GM12874 (cell line): ENCODE data around the gene SFTPB.

Source experiments
- CTCF ChIP-seq: IDR thresholded peaks from 2 replicates; pipeline ENCODE4 v1.5.1; 2011; ENCODE audit warnings: low read depth, mild to moderate bottlenecking, control low read depth, low read length, moderate library complexity; ENCODE audit not compliant: insufficient read depth

Gene SFTPB

GRCh38 chr2:85628658-85629057 is 39.3 kb downstream of the SFTPB start:
- no peak for TF ChIP-seq CTCF

- TF ChIP-seq CTCF: no peak
Observed at GRCh38 chr2:85623991-85624390, 44.0 kb downstream of the SFTPB start.

GRCh38 chr2:85621338-85621737 is 46.7 kb downstream of the SFTPB start:
- no peak for TF ChIP-seq CTCF

GRCh38 chr2:85619617-85620016 is 48.4 kb downstream of the SFTPB start:
- no peak for TF ChIP-seq CTCF

GRCh38 chr2:85615413-85615728 is 52.6 kb downstream of the SFTPB start:
- no peak for TF ChIP-seq CTCF

GRCh38 chr2:85613717-85614515 is 54.1 kb downstream of the SFTPB start:
- no peak for TF ChIP-seq CTCF

- TF ChIP-seq CTCF: no peak
Observed at GRCh38 chr2:85611705-85612587, 56.1 kb downstream of the SFTPB start, which contains the start of gene C2orf68. C2orf68 (minus strand) TSS chr2:85612066; CDS start chr2:85611984, 82 bp downstream.
